Endometrial microvascular endothelial cells (primary cell): ENCODE results near the gene NTF4. TPM values are rescaled to one million over a fixed set of nuclear protein-coding genes. Genes with fewer than 3 reads are reported as not detected.

Experiments
- in situ Hi-C: cut with HindIII; loops from 2 replicates; pipeline ENCODE4 v1.10.0; 2017; ENCODE audit warnings: low sequenced_read_pairs, low pct_unique_long_range_greater_than_20kb; ENCODE audit errors: inconsistent ontology term
- total RNA-seq: library from RNA; depleted of rRNA; stranded (reverse); fragments of >200 nt; gene quantifications from one replicate; pipeline ENCODE4 v1.2.3, GENCODE V29; 2015; ENCODE audit errors: inconsistent ontology term

NTF4 gene
- total RNA-seq, 1 donor from 2014 or later: not detected

DNA sequence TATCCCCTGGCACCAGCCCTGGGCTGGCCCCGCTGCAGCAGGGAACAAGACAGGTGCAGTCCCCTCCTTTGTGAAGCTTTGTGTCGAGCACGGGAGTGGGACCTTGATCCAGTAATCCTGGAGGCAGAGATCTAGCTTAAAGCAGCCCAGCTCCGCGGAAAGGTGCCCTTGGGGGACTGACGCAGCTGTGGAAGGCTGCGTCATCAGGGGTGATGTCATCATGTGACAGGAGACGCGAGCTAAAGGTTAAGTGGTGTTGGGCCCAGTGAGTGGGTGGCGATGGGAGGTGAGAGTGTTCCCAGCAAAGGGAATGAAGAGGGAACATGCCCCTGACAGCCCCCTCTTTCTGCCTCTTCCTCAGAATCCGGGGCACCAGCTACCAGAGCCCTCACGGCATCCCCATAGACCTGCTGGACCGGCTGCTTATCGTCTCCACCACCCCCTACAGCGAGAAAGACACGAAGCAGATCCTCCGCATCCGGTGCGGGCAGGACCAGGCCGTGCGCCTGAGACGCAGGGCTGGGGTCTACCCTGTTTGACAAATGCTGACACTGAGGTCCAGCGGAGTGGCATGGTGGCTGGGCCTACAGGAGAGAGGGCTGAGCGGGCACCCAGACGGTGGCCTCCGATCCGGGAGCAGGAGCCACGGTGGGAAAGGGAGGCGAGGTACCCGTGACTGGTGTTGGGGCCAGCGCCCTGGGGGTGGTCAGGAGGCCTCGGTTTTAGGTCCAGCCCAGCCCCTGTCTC, 50.3 kb downstream of the NTF4 start:
- in situ Hi-C loops: no loop called here

DNA sequence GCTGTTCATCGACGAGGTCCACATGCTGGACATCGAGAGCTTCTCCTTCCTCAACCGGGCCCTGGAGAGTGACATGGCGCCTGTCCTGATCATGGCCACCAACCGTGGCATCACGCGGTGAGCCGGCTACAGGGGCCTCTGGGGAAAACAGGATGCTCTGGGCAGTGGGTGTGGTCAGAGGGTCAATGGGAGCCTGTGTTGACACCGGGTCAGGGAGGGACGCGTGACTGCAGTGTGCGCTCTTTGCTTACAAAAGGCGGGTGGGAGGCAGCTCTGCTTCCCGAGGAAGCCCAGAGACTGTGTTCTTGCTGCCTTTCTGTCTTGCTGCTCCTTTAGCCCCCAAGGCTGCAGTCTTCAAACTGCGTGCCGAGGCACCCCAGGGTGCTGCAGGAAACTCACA, 53.4 kb downstream of the NTF4 start:
- in situ Hi-C loops: no loop called here

Other genes with a start within 250 kb of the NTF4 start
- gene HSD17B14, start 228.3 kb downstream of the NTF4 start, total RNA-seq: 4.5 TPM
- gene PLEKHA4, start 196.2 kb downstream of the NTF4 start, total RNA-seq: not detected
- gene PPP1R15A, start 192.4 kb downstream of the NTF4 start, total RNA-seq: 56.0 TPM
- gene TULP2, start 166.1 kb downstream of the NTF4 start, total RNA-seq: not detected
- gene NUCB1, start 164.5 kb downstream of the NTF4 start, total RNA-seq: 227 TPM
- gene DHDH, start 131.1 kb downstream of the NTF4 start, total RNA-seq: not detected
- gene BAX, start 109.9 kb downstream of the NTF4 start, total RNA-seq: 149 TPM
- 3,048 TPM for gene FTL, start 99.5 kb downstream of the NTF4 start, total RNA-seq
- 45.1 TPM for gene GYS1, start 71.5 kb downstream of the NTF4 start, total RNA-seq
- 267 TPM for gene RUVBL2, start 70.9 kb downstream of the NTF4 start, total RNA-seq
- not detected for gene LHB, start 47.7 kb downstream of the NTF4 start, total RNA-seq
- gene CGB3, start 40.5 kb downstream of the NTF4 start, total RNA-seq: not detected
- not detected for gene CGB2, start 32.9 kb downstream of the NTF4 start, total RNA-seq
- not detected for gene CGB1, start 27.9 kb downstream of the NTF4 start, total RNA-seq
- not detected for gene CGB5, start 21.0 kb downstream of the NTF4 start, total RNA-seq
- not detected for gene CGB8, start 15.7 kb downstream of the NTF4 start, total RNA-seq
- gene CGB7, start 7.1 kb downstream of the NTF4 start, total RNA-seq: not detected
- gene KCNA7, start 7.9 kb upstream of the NTF4 start, total RNA-seq: not detected
- gene SNRNP70, start 20.6 kb upstream of the NTF4 start, total RNA-seq: 260 TPM
- gene LIN7B, start 49.6 kb upstream of the NTF4 start, total RNA-seq: 0.74 TPM
- gene C19orf73, start 54.3 kb upstream of the NTF4 start, total RNA-seq: 0.74 TPM
- 1.9 TPM for gene PPFIA3, start 54.7 kb upstream of the NTF4 start, total RNA-seq
- not detected for gene HRC, start 90.6 kb upstream of the NTF4 start, total RNA-seq
- 27.8 TPM for gene TRPM4, start 93.0 kb upstream of the NTF4 start, total RNA-seq